Coronary artery (tissue), 2 donors: Measurements from ENCODE around the gene ADARB2.

ENCODE experiments used
- DNase-seq: peaks from one replicate; pipeline ENCODE4 v3.0.0-alpha.2; 2017; ENCODE audit warnings: low spot score
- H3K27ac ChIP-seq, 2 donors: fragments of 200-600 bp; sonication (generic); one replicate each; pipeline ENCODE4 v1.5.1; 2016 to 2019
- H3K4me3 ChIP-seq: fragments of 200-600 bp; sonication (generic); 2 replicates; pipeline ENCODE4 v1.5.1; 2016; ENCODE audit warnings: mild to moderate bottlenecking, moderate library complexity
- TF ChIP-seq, protein P1 (sequence below): fragments of 200-600 bp; sonication (generic); IDR thresholded peaks from one replicate; pipeline ENCODE4 v1.5.1; 2019; ENCODE audit warnings: antibody characterized with exemption

Gene ADARB2

GRCh38 chr10:1644191-1644711, 93.1 kb downstream of the ADARB2 start:
- Histone ChIP-seq H3K4me3 (no peak overlapping the region), H3K27ac (no peak overlapping the region)
- TF ChIP-seq, protein P1, sequence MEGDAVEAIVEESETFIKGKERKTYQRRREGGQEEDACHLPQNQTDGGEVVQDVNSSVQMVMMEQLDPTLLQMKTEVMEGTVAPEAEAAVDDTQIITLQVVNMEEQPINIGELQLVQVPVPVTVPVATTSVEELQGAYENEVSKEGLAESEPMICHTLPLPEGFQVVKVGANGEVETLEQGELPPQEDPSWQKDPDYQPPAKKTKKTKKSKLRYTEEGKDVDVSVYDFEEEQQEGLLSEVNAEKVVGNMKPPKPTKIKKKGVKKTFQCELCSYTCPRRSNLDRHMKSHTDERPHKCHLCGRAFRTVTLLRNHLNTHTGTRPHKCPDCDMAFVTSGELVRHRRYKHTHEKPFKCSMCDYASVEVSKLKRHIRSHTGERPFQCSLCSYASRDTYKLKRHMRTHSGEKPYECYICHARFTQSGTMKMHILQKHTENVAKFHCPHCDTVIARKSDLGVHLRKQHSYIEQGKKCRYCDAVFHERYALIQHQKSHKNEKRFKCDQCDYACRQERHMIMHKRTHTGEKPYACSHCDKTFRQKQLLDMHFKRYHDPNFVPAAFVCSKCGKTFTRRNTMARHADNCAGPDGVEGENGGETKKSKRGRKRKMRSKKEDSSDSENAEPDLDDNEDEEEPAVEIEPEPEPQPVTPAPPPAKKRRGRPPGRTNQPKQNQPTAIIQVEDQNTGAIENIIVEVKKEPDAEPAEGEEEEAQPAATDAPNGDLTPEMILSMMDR, result no peak
- DNase-seq, result peak; percentile 33

- TF ChIP-seq, protein P1, result no peak
- no peak for DNase-seq
- Histone ChIP-seq H3K4me3 (no peak overlapping the region), H3K27ac (no peak overlapping the region)
These were observed 93.5 kb downstream of the ADARB2 start for GRCh38 chr10:1643908-1644179.

- H3K27ac ChIP-seq, result no peak overlapping the region
- DNase-seq, result no peak
- H3K4me3 ChIP-seq, result no peak overlapping the region
- TF ChIP-seq, protein P1, result no peak
These were observed 94.0 kb downstream of the ADARB2 start for GRCh38 chr10:1643161-1643907.

DNA sequence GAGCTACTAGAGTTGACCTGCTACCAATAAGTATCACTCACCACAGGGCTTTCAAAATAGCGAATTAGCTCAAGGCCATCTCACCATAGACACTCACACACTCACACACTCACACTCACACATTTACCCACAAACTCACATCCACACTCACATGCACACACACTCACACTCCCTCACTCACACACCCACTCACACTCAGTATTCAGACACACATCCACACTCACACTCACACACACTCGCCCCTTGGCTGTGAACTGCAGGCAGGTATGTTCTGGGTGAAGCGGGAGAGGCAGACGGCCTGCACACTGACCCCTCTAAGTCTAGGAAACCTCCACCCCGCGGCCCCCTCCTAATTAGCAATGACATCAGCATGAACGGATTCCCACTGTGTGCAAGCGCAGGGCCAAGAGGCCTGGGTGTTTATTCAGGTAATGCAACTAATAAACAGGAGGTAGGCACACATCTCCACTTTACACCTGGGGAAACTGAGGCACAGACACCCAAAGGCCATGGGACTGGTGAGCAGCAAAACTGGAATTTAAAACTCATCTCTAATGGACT, 94.6 kb downstream of the ADARB2 start:
- Histone ChIP-seq H3K27ac (no peak overlapping the region), H3K4me3 (no peak overlapping the region)
- TF ChIP-seq, protein P1, result no peak
- DNase-seq, result peak; percentile 49

DNA sequence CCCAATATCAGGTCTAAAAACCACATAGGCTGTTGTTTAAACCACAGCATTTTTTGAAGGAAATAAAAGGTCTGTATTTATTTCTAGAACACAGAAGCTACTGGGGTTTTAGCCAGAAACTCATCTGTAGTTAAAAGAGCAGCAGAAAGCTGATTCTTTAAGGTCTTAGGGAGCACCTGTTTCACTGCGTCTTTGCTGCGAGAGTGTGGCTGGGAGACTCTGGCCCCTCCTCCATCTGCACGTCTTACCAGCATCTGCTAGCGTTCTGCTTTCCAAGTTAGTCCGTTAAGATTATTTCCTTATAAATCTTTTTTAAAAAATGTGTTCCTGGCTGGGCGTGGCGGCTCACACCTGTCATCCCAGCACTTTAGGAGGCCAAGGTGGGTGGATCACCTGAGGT, 95.9 kb downstream of the ADARB2 start:
- H3K27ac ChIP-seq, result no peak overlapping the region
- TF ChIP-seq, protein P1, result no peak
- no peak for DNase-seq
- no peak overlapping the region for H3K4me3 ChIP-seq

- TF ChIP-seq, protein P1, result no peak
- no peak for DNase-seq
- no peak overlapping the region for H3K4me3 ChIP-seq
- no peak overlapping the region for H3K27ac ChIP-seq
These were observed 98.4 kb downstream of the ADARB2 start for GRCh38 chr10:1638889-1639419.

DNA sequence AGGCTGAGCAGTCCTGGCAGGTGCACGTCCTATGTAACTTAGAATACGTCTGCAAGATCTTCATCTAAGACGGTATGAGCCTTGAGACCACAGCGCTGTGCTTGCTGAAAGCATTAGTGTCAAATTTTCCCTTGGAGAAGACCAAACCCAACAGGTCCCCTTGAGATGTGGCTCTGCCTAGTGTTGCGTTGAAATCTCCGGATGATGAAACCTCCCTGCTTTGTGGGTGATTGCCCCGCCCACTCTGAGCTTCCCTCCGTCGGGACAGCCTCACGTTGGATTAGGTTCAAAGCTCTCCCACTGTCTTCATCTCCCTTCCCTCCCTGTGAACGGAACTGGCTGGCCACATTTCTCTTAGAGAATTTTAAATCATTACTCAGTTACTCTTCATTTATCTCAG, 102.0 kb downstream of the ADARB2 start:
- no peak for DNase-seq
- Histone ChIP-seq H3K4me3 (no peak overlapping the region), H3K27ac (no peak overlapping the region)
- TF ChIP-seq, protein P1, result no peak
